Effector memory CD4-positive, alpha-beta T cell (primary cell): ENCODE measurements around the gene C12orf60.
A peak's percentile ranks its signal among the peaks of the same experiment; 100 is the strongest.

Experiments
- DNase-seq, 3 donors: peaks; one replicate each; pipeline ENCODE4 v3.0.0-alpha.2; 2020
- H3K27ac ChIP-seq: 2 replicates; pipeline ENCODE4 v1.7.0; 2013; ENCODE audit warnings: mild to moderate bottlenecking, low read length, moderate library complexity; ENCODE audit not compliant: insufficient read depth, poor library complexity, severe bottlenecking
- H3K27me3 ChIP-seq: replicated peaks from 2 replicates; pipeline ENCODE4 v1.7.0; 2013; ENCODE audit warnings: mild to moderate bottlenecking, low read length; ENCODE audit not compliant: insufficient read depth, control insufficient read depth, poor library complexity, severe bottlenecking
- H3K36me3 ChIP-seq: 2 replicates; pipeline ENCODE4 v1.7.0; 2013; ENCODE audit warnings: mild to moderate bottlenecking, low read length, moderate library complexity; ENCODE audit not compliant: control insufficient read depth, insufficient read depth
- H3K4me1 ChIP-seq: 2 replicates; pipeline ENCODE4 v1.7.0; 2013; ENCODE audit warnings: low read length, mild to moderate bottlenecking; ENCODE audit not compliant: control insufficient read depth, insufficient read depth, poor library complexity, severe bottlenecking
- H3K4me3 ChIP-seq: 2 replicates; pipeline ENCODE4 v1.7.0; 2013; ENCODE audit warnings: low read length, low read depth, mild to moderate bottlenecking; ENCODE audit not compliant: insufficient read depth, poor library complexity, severe bottlenecking
- H3K9me3 ChIP-seq: 2 replicates; pipeline ENCODE4 v1.7.0; 2013; ENCODE audit warnings: mild to moderate bottlenecking, low read length, moderate library complexity; ENCODE audit not compliant: control insufficient read depth

The C12orf60 gene

GRCh38 chr12:14833952-14834351, 30.5 kb downstream of the C12orf60 start:
- H3K27me3 ChIP-seq: no peaks in the 10 kb centered on the region
- no peaks in the 10 kb centered on the region for H3K9me3 ChIP-seq
- H3K4me1 ChIP-seq: no peaks in the 10 kb centered on the region
- H3K36me3 ChIP-seq: no peaks in the 10 kb centered on the region
- H3K4me3 ChIP-seq: no peak overlapping the region
- H3K27ac ChIP-seq: no peak overlapping the region
- no peak for DNase-seq

DNA sequence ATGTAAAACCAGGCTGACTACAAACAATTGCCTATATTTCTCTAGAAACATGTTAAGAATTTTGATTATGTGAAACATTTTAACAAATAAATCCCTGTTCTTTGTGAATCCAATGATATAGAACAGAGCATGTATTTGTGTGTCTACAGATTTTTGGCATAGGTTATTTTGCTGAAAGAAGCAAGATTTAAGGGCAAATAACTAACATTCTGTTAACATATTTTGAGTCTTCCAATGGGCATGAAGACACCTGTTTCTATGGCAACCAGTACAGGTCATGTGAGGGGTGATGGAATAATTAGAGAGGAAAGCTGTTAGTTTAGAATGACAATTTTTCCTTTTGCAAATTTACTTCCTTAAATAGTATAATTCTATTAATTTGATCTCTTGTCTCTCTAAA, 31.0 kb downstream of the C12orf60 start:
- Histone ChIP-seq H3K9me3 (no peaks in the 10 kb centered on the region), H3K36me3 (no peaks in the 10 kb centered on the region), H3K27me3 (no peaks in the 10 kb centered on the region), H3K27ac (no peak overlapping the region), H3K4me3 (no peak overlapping the region), H3K4me1 (no peaks in the 10 kb centered on the region)
- no peak for DNase-seq

DNA sequence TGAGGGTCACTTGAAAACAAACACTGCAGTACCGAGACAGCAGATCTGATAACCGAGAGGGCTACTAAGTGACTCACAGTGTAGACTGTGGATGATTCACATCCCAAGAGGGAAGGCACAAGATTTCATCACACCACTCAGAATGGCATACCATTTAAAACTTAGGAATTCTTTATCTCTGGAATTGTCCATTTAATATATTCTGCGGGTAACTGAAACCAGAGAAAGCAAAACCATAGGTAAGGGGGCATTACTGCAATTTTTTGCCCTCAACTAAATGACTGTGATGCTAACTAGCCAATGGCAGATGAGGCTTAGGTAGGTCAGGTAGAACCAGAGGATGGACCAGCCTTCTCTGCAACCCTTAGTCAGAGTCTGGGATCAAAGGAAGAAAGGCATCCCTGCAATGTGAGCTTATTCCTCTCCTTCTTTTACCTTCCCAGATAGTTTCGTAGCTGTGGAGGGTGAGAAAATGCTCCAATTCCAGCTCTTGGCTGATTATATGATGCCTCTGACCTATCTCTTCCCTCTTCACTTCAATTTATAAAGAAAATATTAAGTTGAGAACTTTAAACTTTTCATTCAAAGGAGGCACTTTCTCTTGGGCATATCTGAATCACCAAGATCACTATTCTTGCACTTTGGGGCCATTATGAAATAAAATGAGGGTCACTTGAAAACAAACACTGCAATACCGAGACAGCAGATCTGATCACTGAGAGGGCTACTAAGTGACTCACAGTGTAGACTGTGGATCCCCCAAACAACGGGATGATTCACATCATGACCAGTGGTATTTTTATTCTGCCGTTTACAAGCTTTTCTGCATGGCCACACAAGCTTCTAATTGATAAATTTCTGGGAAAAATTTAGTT, 33.1 kb downstream of the C12orf60 start:
- Histone ChIP-seq H3K9me3 (no peaks in the 10 kb centered on the region), H3K27ac (no peak overlapping the region), H3K27me3 (no peaks in the 10 kb centered on the region), H3K4me3 (no peak overlapping the region), H3K36me3 (no peaks in the 10 kb centered on the region), H3K4me1 (no peaks in the 10 kb centered on the region)
- DNase-seq: no peak

GRCh38 chr12:14839262-14839661, 35.8 kb downstream of the C12orf60 start:
- H3K36me3 ChIP-seq: no peaks in the 10 kb centered on the region
- no peak overlapping the region for H3K4me3 ChIP-seq
- DNase-seq: no peak
- no peaks in the 10 kb centered on the region for H3K9me3 ChIP-seq
- H3K27me3 ChIP-seq: no peaks in the 10 kb centered on the region
- H3K4me1 ChIP-seq: no peaks in the 10 kb centered on the region
- H3K27ac ChIP-seq: no peak overlapping the region

DNA sequence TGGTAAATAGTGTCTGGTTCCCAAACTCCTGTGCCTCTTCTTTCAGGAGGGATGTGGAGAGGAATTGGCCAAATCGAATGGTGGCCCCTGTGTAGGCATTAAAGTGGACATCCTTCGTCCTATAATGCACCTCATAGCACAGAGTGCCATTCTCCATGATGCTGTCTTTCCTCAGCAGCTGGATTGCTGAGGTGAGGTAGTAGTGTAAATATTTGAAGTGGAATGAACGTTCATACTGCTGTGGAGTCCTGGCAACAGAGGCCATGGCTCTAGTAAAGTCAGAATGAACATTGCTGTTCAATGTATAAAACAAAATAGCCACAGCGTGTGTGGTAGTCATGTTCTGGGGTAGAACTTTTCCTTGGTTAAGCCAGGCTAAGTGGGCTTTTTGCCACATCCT, 37.1 kb downstream of the C12orf60 start:
- Histone ChIP-seq H3K36me3 (no peaks in the 10 kb centered on the region), H3K9me3 (no peaks in the 10 kb centered on the region), H3K4me3 (no peak overlapping the region), H3K27me3 (no peaks in the 10 kb centered on the region), H3K4me1 (no peaks in the 10 kb centered on the region), H3K27ac (no peak overlapping the region)
- no peak for DNase-seq

DNA sequence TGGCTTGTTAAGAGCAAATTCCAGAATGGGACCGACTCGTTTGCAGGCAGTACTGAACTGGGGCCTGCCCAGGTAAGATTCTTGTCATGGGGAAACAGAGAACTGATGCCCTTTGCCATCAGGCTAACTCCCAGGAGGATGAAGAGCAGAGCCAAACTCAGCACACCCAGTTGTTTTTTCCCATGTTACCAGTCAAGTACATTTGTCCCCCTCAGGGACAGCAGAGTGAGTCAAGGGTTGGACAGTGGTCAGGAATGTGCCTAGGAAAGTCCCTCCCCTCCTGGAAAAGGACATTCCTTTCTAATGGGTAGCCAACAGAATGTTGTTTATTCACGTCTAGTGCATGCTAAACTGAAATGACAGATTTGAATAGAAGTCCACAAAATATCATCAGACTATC, 38.3 kb downstream of the C12orf60 start:
- Histone ChIP-seq H3K4me1 (no peaks in the 10 kb centered on the region), H3K27me3 (no peaks in the 10 kb centered on the region), H3K27ac (no peak overlapping the region), H3K9me3 (no peaks in the 10 kb centered on the region), H3K4me3 (no peak overlapping the region), H3K36me3 (no peaks in the 10 kb centered on the region)
- no peak for DNase-seq

GRCh38 chr12:14842315-14842714, 38.8 kb downstream of the C12orf60 start:
- H3K36me3 ChIP-seq: no peaks in the 10 kb centered on the region
- H3K27me3 ChIP-seq: no peaks in the 10 kb centered on the region
- H3K4me3 ChIP-seq: no peak overlapping the region
- no peaks in the 10 kb centered on the region for H3K4me1 ChIP-seq
- H3K9me3 ChIP-seq: no peaks in the 10 kb centered on the region
- DNase-seq: no peak
- no peak overlapping the region for H3K27ac ChIP-seq

GRCh38 chr12:14843425-14843887, 40.0 kb downstream of the C12orf60 start, which contains the start of gene ART4:
Gene ART4, minus strand, starts transcription at chr12:14843526. Its CDS starts 413 bp downstream, at chr12:14843113.
- no peak for DNase-seq
- Histone ChIP-seq H3K4me1 (no peaks in the 10 kb centered on the region), H3K36me3 (no peaks in the 10 kb centered on the region), H3K9me3 (no peaks in the 10 kb centered on the region), H3K27ac (no peak within 1 kb of the TSS), H3K27me3 (no peaks in the 10 kb centered on the region), H3K4me3 (no peak within 1 kb of the TSS)

DNA sequence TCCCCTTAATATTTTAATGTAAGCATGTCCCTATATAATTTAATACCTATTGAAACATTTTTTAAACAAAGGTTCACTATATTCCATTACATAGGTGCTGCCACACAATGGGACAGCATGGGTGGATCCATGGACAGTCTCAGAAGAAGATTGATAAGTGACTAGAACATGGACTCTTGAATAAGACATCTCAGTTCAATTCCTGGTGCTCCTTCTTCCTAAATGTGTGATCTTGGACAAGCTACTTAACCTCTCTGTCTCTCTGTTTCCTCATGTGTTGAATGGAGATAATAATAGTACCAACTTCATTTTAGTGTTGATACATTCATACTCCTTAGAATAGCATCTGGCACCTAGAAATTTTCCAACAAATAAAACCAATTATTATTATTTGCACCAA, 40.9 kb downstream of the C12orf60 start:
- DNase-seq: no peak
- Histone ChIP-seq H3K4me3 (no peak overlapping the region), H3K27me3 (no peaks in the 10 kb centered on the region)

GRCh38 chr12:14845350-14845750, 41.9 kb downstream of the C12orf60 start:
- H3K4me1 ChIP-seq: no peaks in the 10 kb centered on the region
- no peaks in the 10 kb centered on the region for H3K27me3 ChIP-seq
- no peaks in the 10 kb centered on the region for H3K9me3 ChIP-seq
- H3K4me3 ChIP-seq: no peak overlapping the region
- no peak overlapping the region for H3K27ac ChIP-seq
- DNase-seq: peak in 1 of 3 donors; percentile 23
- no peaks in the 10 kb centered on the region for H3K36me3 ChIP-seq

More for the DNA sequence above, 40.9 kb downstream of the C12orf60 start:
- no peaks in the 10 kb centered on the region for H3K4me1 ChIP-seq
- H3K9me3 ChIP-seq: no peaks in the 10 kb centered on the region
- H3K27ac ChIP-seq: no peak overlapping the region
- no peaks in the 10 kb centered on the region for H3K36me3 ChIP-seq
